Right lobe of liver (tissue), 6 donors: Measurements from ENCODE around the gene TNNC2. TPM values are rescaled to one million over a fixed set of nuclear protein-coding genes. Genes with fewer than 3 reads are reported as not detected.

Experiments used
- ATAC-seq, 4 donors: fragments of 200-7000 bp; cut with Tn5 transposase; one replicate each; pipeline ENCODE4 v1.9.1; 2020; ENCODE audit warnings: mild to moderate bottlenecking in 4 of 4, moderate library complexity in 4 of 4
- DNase-seq, 3 donors: peaks; one replicate each; pipeline ENCODE4 v3.0.0-alpha.2; 2020
- H3K27ac ChIP-seq, 3 donors: fragments of 200-600 bp; one replicate each; pipeline ENCODE4 v1.8.0; 2022
- H3K27me3 ChIP-seq, 2 donors: fragments of 200-600 bp; one replicate each; pipeline ENCODE4 v1.8.0; 2022
- H3K36me3 ChIP-seq, 4 donors: fragments of 200-600 bp; sonication (generic) in 1 of 4; one replicate each; pipeline versions ENCODE4 v1.5.1 to v1.8.0; 2017 to 2022; ENCODE audit warnings: control low read depth in 1 of 4
- H3K4me1 ChIP-seq, 4 donors: fragments of 200-600 bp; sonication (generic) in 1 of 4; one replicate each; pipeline versions ENCODE4 v1.5.1 to v1.8.0; 2017 to 2022; ENCODE audit warnings: control low read depth in 1 of 4
- H3K4me3 ChIP-seq, 3 donors: fragments of 200-600 bp; one replicate each; pipeline ENCODE4 v1.8.0; 2022
- H3K9me3 ChIP-seq, 4 donors: fragments of 200-600 bp; sonication (generic) in 1 of 4; one replicate each; pipeline versions ENCODE4 v1.5.1 to v1.8.0; 2017 to 2022; ENCODE audit warnings: control low read depth in 1 of 4
- POLR2A ChIP-seq: fragments of 450-650 bp; IDR thresholded peaks from one replicate; pipeline ENCODE4 v1.6.1; 2017; ENCODE audit warnings: antibody characterized with exemption, mild to moderate bottlenecking
- WGBS: methylation state at CpG from one replicate; pipeline ENCODE4 v1.1.6; 2018; ENCODE audit warnings: low coverage, low lambda C conversion rate; ENCODE audit not compliant: insufficient coverage; ENCODE audit errors: missing lambda C conversion rate; 5-methylcytosine and 5-hydroxymethylcytosine counted together
- intact Hi-C, 2 donors: fragments of 100-400 bp; cut with DNase I; formaldehyde crosslinking; loops; one replicate each; pipeline versions ENCODE4 v1.11.2 to v1.14.1; 2022
- total RNA-seq, 6 experiments: library from RNA; depleted of rRNA in 2 of 6; stranded (reverse); fragments of >200 nt in 2 of 6; fragmentation: NEBNext Ultra II Directional in 3 of 6; extraction: Animal tissue kit (Norgen Biotek cat#: 25700) in 3 of 6; gene quantifications; one replicate each; pipeline versions ENCODE4 v1.1.0 to v1.2.4, GENCODE V29; 2016 to 2023
- TF ChIP-seq, protein P1 (sequence below), 4 donors: fragments of 200-600 bp in 3 of 4; fragments of 450-650 bp in 1 of 4; IDR thresholded peaks; one replicate each; pipeline versions ENCODE4 v1.5.1 to v1.8.0; 2016 to 2022; ENCODE audit warnings: antibody characterized with exemption in 4 of 4, mild to moderate bottlenecking in 2 of 4
- donor health status: DM: no; HTN: yes; CAD: no.
- donor health status: DM: no; HTN: no; CAD: no.
- donor health status: DM: no; HTN: no; CAD: no.
- donor health status: DM: no; HTN: yes; CAD: no.
- donor health status: DM: no; HTN: yes; CAD: no.

The TNNC2 gene
- total RNA-seq, 6 experiments from 2014 or later, result 0.37 to 3.5 (median 0.86) TPM; not detected in 3

DNA sequence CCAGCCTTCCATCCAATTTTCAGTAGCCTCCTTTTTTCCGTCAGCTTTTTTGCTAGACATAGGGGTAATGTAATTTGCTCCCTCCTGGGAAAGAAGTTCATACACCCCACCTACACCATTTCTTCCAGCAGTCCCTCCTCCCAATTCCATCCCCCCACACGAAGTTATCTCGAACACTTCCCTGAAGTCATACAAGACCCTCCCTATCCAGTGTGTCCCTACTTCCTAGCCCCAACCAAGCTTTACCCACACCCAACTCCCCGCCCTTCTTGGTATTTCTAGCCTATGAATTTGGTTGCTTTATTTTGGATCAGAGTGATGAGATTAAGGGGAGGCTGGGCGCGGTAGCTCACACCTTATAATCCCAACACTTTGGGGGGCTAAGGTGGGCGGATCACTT is 13.6 kb downstream of the TNNC2 start:
- H3K4me3 ChIP-seq, result no peak overlapping the region

DNA sequence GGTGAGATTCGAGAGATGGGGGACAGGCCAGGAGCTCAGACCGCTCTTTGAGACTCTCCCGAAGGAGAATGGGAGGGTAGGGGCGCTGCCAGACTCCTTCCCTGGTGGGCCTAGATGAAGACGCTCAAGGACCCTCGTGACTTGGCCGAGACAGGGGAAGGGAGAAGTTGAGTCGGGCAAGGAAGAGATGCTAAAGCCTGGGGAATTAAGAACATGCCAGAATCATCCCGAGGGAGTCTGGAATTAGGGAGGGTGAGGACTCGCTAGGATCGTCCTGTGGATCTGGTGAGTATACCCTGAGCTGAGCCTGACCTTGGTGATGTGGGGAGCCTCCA is 14.1 kb downstream of the TNNC2 start:
- H3K4me1 ChIP-seq, result peaks cover 0 to 6% (median 0%) of the 10 kb centered on the region in 4 donors
- intact Hi-C loops, result loop anchor here in 1 of 2 donors (10.0 kb wide), 1 partner anchor 142 kb away; no protein-coding TSS in a partner anchor
- no peak for DNase-seq
- peak overlapping the region in 2 of 3 donors; percentile 40 to 51 for H3K4me3 ChIP-seq
- TF ChIP-seq, protein P1, sequence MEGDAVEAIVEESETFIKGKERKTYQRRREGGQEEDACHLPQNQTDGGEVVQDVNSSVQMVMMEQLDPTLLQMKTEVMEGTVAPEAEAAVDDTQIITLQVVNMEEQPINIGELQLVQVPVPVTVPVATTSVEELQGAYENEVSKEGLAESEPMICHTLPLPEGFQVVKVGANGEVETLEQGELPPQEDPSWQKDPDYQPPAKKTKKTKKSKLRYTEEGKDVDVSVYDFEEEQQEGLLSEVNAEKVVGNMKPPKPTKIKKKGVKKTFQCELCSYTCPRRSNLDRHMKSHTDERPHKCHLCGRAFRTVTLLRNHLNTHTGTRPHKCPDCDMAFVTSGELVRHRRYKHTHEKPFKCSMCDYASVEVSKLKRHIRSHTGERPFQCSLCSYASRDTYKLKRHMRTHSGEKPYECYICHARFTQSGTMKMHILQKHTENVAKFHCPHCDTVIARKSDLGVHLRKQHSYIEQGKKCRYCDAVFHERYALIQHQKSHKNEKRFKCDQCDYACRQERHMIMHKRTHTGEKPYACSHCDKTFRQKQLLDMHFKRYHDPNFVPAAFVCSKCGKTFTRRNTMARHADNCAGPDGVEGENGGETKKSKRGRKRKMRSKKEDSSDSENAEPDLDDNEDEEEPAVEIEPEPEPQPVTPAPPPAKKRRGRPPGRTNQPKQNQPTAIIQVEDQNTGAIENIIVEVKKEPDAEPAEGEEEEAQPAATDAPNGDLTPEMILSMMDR (IDR thresholded peaks at IDR 0.05), result no peak
- no peak for TF ChIP-seq POLR2A
- H3K27ac ChIP-seq, result no peak overlapping the region
- no peak for ATAC-seq
- H3K36me3 ChIP-seq, result peaks cover 0 to 30% (median 15%) of the 10 kb centered on the region in 4 donors
- WGBS, result 9% methylated on average over 8 of the region's 11 CpGs
- no peaks in the 10 kb centered on the region for H3K27me3 ChIP-seq
- no peaks in the 10 kb centered on the region for H3K9me3 ChIP-seq

More for the DNA sequence above, 13.6 kb downstream of the TNNC2 start:
- no peaks in the 10 kb centered on the region for H3K27me3 ChIP-seq
- intact Hi-C loops, result loop anchor here in 1 of 2 donors (10.0 kb wide), 1 partner anchor 141 kb away; no protein-coding TSS in a partner anchor
- DNase-seq (no peak), ATAC-seq (no peak)
- no peaks in the 10 kb centered on the region for H3K9me3 ChIP-seq
- peaks cover 0 to 6% (median 0%) of the 10 kb centered on the region in 4 donors for H3K4me1 ChIP-seq
- TF ChIP-seq POLR2A, result no peak
- TF ChIP-seq, protein P1 (IDR thresholded peaks at IDR 0.05), result no peak
- no peak overlapping the region for H3K27ac ChIP-seq
- H3K36me3 ChIP-seq, result peaks cover 0 to 27% (median 12%) of the 10 kb centered on the region in 4 donors
- WGBS, result 49% methylated on average over 7 of the region's 7 CpGs

DNA sequence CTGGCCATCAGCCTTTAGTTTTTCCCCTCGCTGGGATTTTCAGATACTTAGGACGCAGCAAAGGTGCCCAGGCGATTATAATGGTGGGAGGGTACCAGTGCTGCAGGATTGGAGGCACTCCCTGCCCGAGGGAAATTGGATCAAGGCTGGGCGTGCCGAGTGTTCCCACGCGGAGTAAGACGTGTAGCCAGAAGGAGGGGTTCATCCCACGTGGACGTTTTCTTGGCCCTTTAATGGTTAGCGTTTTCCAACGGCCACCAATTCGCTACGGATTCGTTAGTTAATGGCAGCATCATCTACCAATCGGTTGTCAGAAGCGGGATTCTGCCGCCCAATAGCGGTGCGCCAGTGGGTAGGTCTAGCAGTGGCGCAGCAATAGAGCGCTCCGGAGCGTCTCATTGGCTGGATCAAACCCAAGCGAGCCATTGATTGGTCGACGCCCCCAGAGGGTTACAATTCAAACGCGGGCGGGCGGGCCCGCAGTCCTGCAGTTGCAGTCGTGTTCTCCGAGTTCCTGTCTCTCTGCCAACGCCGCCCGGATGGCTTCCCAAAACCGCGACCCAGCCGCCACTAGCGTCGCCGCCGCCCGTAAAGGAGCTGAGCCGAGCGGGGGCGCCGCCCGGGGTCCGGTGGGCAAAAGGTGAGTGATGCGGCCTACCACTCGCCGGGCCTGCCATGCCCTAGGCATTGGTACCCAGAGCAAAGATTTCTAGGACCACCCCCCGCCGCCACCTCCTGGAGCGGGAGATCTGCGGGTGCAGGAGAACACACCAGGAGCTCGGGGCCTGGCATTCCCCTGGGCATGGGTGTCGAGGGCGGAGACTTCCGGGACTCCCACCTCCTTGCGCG is 14.7 kb downstream of the TNNC2 start, which contains the start of gene UBE2C:
UBE2C (plus strand) TSS at position 488 of the 849 bp plus-strand sequence; CDS start at position 540, 52 bp downstream.
- Histone ChIP-seq H3K9me3 (no peaks in the 10 kb centered on the region), H3K36me3 (peaks cover 0 to 35% (median 18%) of the 10 kb centered on the region in 4 donors), H3K27me3 (no peaks in the 10 kb centered on the region), H3K27ac (no peak within 1 kb of the TSS), H3K4me1 (peaks cover 0 to 6% (median 0%) of the 10 kb centered on the region in 4 donors), H3K4me3 (peak within 1 kb of the TSS; percentile 38 to 51 (median 40))
- intact Hi-C loops, result loop anchor here in 1 of 2 donors (10.0 kb wide), 1 partner anchor 142 kb away; no protein-coding TSS in a partner anchor
- peak; percentile 98 to 99 (median 98) for ATAC-seq
- DNase-seq, result peak; percentile 93 to 96 (median 96)
- no peak for TF ChIP-seq POLR2A
- TF ChIP-seq, protein P1 (IDR thresholded peaks at IDR 0.05), result no peak
- 9% methylated on average over 25 of the region's 65 CpGs for WGBS

DNA sequence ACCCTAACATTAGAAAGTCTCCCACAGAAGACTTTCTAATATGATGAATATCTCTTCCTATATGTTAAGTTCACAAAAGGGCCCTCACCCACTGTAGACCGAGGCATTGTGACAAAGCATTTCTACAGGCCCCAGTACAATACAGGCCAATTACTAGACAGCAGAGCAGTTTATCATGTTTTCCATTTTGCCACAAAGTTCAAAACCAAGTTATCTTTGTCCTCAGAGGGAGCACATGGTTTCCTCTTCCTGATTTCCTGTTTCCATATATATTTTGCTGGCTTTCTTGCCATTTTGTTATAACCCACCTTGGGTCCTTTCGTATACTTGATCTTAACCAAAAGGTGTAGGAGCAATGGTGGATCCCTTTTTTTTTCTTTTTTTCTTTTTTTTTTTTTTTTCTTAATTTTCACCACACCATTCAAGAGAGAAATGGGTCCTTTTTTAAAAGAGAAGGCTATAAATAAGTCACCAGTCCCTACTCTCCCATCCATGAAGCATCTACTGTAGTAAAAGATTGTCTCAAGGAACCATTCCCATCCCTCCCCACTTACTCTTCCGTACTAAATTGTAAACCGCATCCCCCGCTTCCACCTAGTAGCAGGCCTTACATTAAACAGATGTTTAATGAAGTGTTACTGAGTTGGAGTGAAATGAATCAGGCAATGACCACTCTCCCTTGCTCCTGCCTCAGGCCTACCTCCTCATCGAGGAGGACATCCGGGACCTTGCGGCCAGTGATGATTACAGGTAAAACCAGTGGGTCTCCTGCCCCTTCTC is 16.7 kb downstream of the TNNC2 start:
- DNase-seq (no peak), ATAC-seq (no peak)
- H3K9me3 ChIP-seq, result no peaks in the 10 kb centered on the region
- H3K4me1 ChIP-seq, result peaks cover 0 to 6% (median 0%) of the 10 kb centered on the region in 4 donors
- TF ChIP-seq, protein P1 (IDR thresholded peaks at IDR 0.05), result no peak
- no peaks in the 10 kb centered on the region for H3K27me3 ChIP-seq
- 87% methylated on average over 8 of the region's 8 CpGs for WGBS
- peaks cover 0 to 54% (median 29%) of the 10 kb centered on the region in 4 donors for H3K36me3 ChIP-seq
- no peak overlapping the region for H3K4me3 ChIP-seq
- no peak overlapping the region for H3K27ac ChIP-seq
- intact Hi-C loops, result loop anchor here in 1 of 2 donors (10.0 kb wide), 1 partner anchor 144 kb away; no protein-coding TSS in a partner anchor
